ENCODE measurements around the gene HEPACAM2. TPM values are rescaled to one million over a fixed set of nuclear protein-coding genes. Genes with fewer than 3 reads are reported as not detected.

The HEPACAM2 gene
- not detected in 5 replicates for total RNA-seq (2022; extraction: Qiagen RNA extraction; ENCODE audit: low read depth)

GRCh38 chr7:93226310-93226709 lies at the start of gene HEPACAM2:
Gene HEPACAM2 (minus strand): TSS chr7:93226469.

GRCh38 chr7:93231799-93232672 lies 5.8 kb upstream of the HEPACAM2 start, which contains the start of gene VPS50:
Gene VPS50 (plus strand): TSS chr7:93232366. CDS start chr7:93232468, 102 bp downstream.

GRCh38 chr7:93148144-93148543 lies 78.1 kb downstream of the HEPACAM2 start, which contains the start of gene SAMD9L:
Gene SAMD9L (minus strand): TSS chr7:93148385. CDS start chr7:93135971, 12,414 bp downstream.

Other genes starting within 250 kb of the HEPACAM2 start
- 2.6 to 6.5 TPM (median 5.3 TPM) in 5 replicates for gene SAMD9, start 108.5 kb downstream of the HEPACAM2 start, total RNA-seq (2022; extraction: Qiagen RNA extraction; ENCODE audit: low read depth)
- 0.37 to 1.1 TPM (median 0.64 TPM) in 5 replicates for gene SAMD9L, start 78.1 kb downstream of the HEPACAM2 start, total RNA-seq (2022; extraction: Qiagen RNA extraction; ENCODE audit: low read depth)
- 5.3 to 7.4 TPM (median 6.7 TPM) in 5 replicates for gene VPS50, start 5.9 kb upstream of the HEPACAM2 start, total RNA-seq (2022; extraction: Qiagen RNA extraction; ENCODE audit: low read depth)

Data from A549 treated with ZK216348 at 1 μM for 4 hours (cell line).